HepG2 (cell line): ENCODE data around the gene SLC29A1. TPM values are rescaled to one million over a fixed set of nuclear protein-coding genes. Genes with fewer than 3 reads are reported as not detected.
A peak's percentile ranks its signal among the peaks of the same experiment; 100 is the strongest.

Source experiments
- ARID2 ChIP-seq: sonication (generic); formaldehyde crosslinking; IDR thresholded peaks from 2 replicates; pipeline ENCODE4 v1.8.1; 2022; ENCODE audit warnings: mild to moderate bottlenecking, missing genetic modification reagents, borderline replicate concordance
- CC2D1A ChIP-seq: sonication (generic); formaldehyde crosslinking; IDR thresholded peaks from 2 replicates; pipeline ENCODE4 v1.8.1; 2023; ENCODE audit warnings: mild to moderate bottlenecking, missing genetic modification reagents
- CENPX ChIP-seq: sonication (generic); formaldehyde crosslinking; IDR thresholded peaks from 2 replicates; pipeline ENCODE4 v1.9.0; 2021; ENCODE audit warnings: mild to moderate bottlenecking, missing genetic modification reagents, moderate library complexity
- JUNB ChIP-seq: sonication (generic); formaldehyde crosslinking; IDR thresholded peaks from 2 replicates; pipeline ENCODE4 v1.8.0; 2022; ENCODE audit warnings: missing genetic modification reagents, mild to moderate bottlenecking, borderline replicate concordance
- MEIS1 ChIP-seq: sonication (generic); formaldehyde crosslinking; IDR thresholded peaks from 2 replicates; pipeline ENCODE4 v1.9.0; 2021; ENCODE audit warnings: mild to moderate bottlenecking, missing genetic modification reagents, moderate library complexity, borderline replicate concordance
- POLR2AphosphoS5 ChIP-seq: IDR thresholded peaks from 2 replicates; pipeline ENCODE4 v1.6.1; 2012; ENCODE audit warnings: low read depth, low read length
- REXO4 ChIP-seq: sonication (generic); formaldehyde crosslinking; IDR thresholded peaks from 2 replicates; pipeline ENCODE4 v1.8.0; 2022; ENCODE audit warnings: missing genetic modification reagents, mild to moderate bottlenecking, borderline replicate concordance
- STAT5B ChIP-seq: sonication (generic); formaldehyde crosslinking; IDR thresholded peaks from 2 replicates; pipeline ENCODE4 v1.4.0; 2020; ENCODE audit warnings: missing genetic modification reagents
- TBX2 ChIP-seq: sonication (generic); formaldehyde crosslinking; IDR thresholded peaks from 2 replicates; pipeline ENCODE4 v1.5.0; 2020; ENCODE audit warnings: missing genetic modification reagents, mild to moderate bottlenecking, borderline replicate concordance
- THAP11 ChIP-seq: IDR thresholded peaks from 2 replicates; pipeline ENCODE4 v1.6.1; 2016; ENCODE audit warnings: missing biosample characterization, missing genetic modification reagents
- WIZ ChIP-seq: sonication (generic); formaldehyde crosslinking; IDR thresholded peaks from 2 replicates; pipeline ENCODE4 v1.5.1; 2020; ENCODE audit warnings: mild to moderate bottlenecking, missing genetic modification reagents
- ZBTB3 ChIP-seq: sonication (generic); formaldehyde crosslinking; IDR thresholded peaks from 2 replicates; pipeline ENCODE4 v1.4.0; 2020; ENCODE audit warnings: low read depth, mild to moderate bottlenecking, moderate library complexity, missing genetic modification reagents, borderline replicate concordance
- ZFP1 ChIP-seq: IDR thresholded peaks from 2 replicates; pipeline ENCODE4 v1.6.1; 2016
- ZNF136 ChIP-seq: sonication (generic); formaldehyde crosslinking; IDR thresholded peaks from 2 replicates; pipeline ENCODE4 v1.8.1; 2022; ENCODE audit warnings: low read depth, mild to moderate bottlenecking, moderate library complexity, missing genetic modification reagents
- ZNF143 ChIP-seq: sonication (generic); formaldehyde crosslinking; IDR thresholded peaks from 2 replicates; pipeline ENCODE4 v1.4.0; 2020; ENCODE audit warnings: missing genetic modification reagents
- ZNF225 ChIP-seq: sonication (generic); formaldehyde crosslinking; IDR thresholded peaks from 2 replicates; pipeline ENCODE4 v1.4.0; 2020; ENCODE audit warnings: mild to moderate bottlenecking, missing genetic modification reagents
- ZNF530 ChIP-seq: sonication (generic); formaldehyde crosslinking; IDR thresholded peaks from 2 replicates; pipeline ENCODE4 v1.5.0; 2020; ENCODE audit warnings: low read depth, mild to moderate bottlenecking, missing genetic modification reagents
- ZNF674 ChIP-seq: sonication (generic); formaldehyde crosslinking; IDR thresholded peaks from 2 replicates; pipeline ENCODE4 v1.5.0; 2020; ENCODE audit warnings: low read depth, mild to moderate bottlenecking, missing genetic modification reagents
- ZNF768 ChIP-seq: sonication (generic); formaldehyde crosslinking; IDR thresholded peaks from 2 replicates; pipeline ENCODE4 v1.4.0; 2020; ENCODE audit warnings: missing genetic modification reagents
- ZNF790 ChIP-seq: sonication (generic); formaldehyde crosslinking; IDR thresholded peaks from 2 replicates; pipeline ENCODE4 v1.8.0; 2022; ENCODE audit warnings: missing genetic modification reagents, mild to moderate bottlenecking, borderline replicate concordance
- ZNF792 ChIP-seq: IDR thresholded peaks from 2 replicates; pipeline ENCODE4 v1.6.1; 2016
- polyA plus RNA-seq, 8 experiments: library from polyadenylated mRNA; depleted of rRNA in 3 of 8; stranded (reverse) in 7 of 8; unstranded in 1 of 8; fragments of >200 nt; fragmentation: Illumina TruSeq in 4 of 8; extraction: Trizol in 4 of 8; gene quantifications; 2 replicates each; pipeline versions ENCODE4 v1.2.1 to v1.2.3, GENCODE V29; 2011 to 2016; ENCODE audit warnings: low read depth in 4 of 8, missing spikeins in 1 of 8, mixed read lengths in 1 of 8; ENCODE audit not compliant: insufficient read depth in 1 of 8
- total RNA-seq, 5 experiments: library from RNA; depleted of rRNA; stranded (reverse); fragments of >200 nt; fragmentation: Illumina TruSeq; extraction: Trizol; gene quantifications; 2 replicates each; pipeline ENCODE4 v1.2.3, GENCODE V29; 2016; ENCODE audit warnings: low read depth in 1 of 5
- TF ChIP-seq, protein P1 (sequence below), 2 experiments: sonication (generic) in 1 of 2; formaldehyde crosslinking in 1 of 2; IDR thresholded peaks; 2 replicates each; pipeline versions ENCODE4 v1.4.0 to v1.6.1; 2016 to 2020; ENCODE audit warnings: borderline replicate concordance in 1 of 2, low read depth in 1 of 2, mild to moderate bottlenecking in 1 of 2, missing genetic modification reagents in 1 of 2
- TF ChIP-seq, protein P2 (sequence below): sonication (generic); formaldehyde crosslinking; conservative IDR thresholded peaks from 2 replicates; pipeline ENCODE4 v1.4.0; 2020; ENCODE audit warnings: mild to moderate bottlenecking, missing genetic modification reagents, moderate library complexity

Gene SLC29A1
- total and polyA plus RNA-seq, 2 of the 13 experiments (the other 11 are each of a cell fraction or from before 2014, with no cell fraction given): 43.2 to 106 TPM

DNA sequence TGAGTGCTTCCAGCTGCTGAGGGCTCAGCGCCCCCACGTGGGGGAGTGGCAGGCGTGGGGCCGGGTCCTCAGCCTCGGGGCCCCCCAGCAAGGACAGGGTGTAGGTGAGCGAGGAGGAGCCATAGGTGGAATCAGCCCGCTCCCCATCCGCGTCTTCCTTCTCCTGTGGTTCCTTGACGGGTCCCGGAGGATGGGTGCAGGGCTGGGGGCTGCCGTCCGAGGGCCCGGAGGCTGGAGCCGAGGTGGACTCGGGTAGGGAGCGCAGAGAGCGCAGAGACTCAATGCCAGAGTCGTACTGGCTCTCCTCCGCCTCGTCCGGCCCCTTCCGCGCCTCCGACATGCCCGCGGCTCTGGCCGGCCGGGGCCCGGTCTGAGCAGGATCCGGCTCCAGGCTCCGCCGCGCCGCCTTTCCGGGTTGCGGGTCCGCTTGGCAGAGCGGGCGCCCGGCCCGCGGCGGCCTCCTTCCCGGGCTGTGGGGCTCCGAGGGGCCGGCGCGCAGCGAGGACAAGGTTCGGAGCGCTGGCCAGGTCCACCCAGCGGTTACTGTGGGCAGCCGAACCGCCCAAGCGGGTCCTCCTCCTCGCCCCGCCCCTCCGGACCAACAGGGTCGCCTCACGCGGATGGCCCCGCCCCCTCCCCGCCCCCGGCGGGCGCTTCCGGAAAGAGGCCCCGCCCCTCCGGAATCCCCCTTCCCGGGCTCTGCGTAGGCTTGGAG lies 41.8 kb downstream of the SLC29A1 start, which contains the start of gene NFKBIE (continued):
- TF ChIP-seq ZNF530 (CRISPR knock-in tag): no peak
- peak; percentile 47; the same call in 1 of the 2 replicates for TF ChIP-seq THAP11
- no peak; the same call in 1 of the 2 replicates for TF ChIP-seq ARID2
- TF ChIP-seq ZNF792 (CRISPR knock-in tag): peak; percentile 23; the same call in 1 of the 2 replicates
- no peak; the same call in 1 of the 2 replicates for TF ChIP-seq REXO4 (CRISPR knock-in tag)
- TF ChIP-seq CENPX (CRISPR knock-in tag): no peak
- no peak for TF ChIP-seq JUNB
- TF ChIP-seq ZNF768 (CRISPR knock-in tag): peak; percentile 59; the same call in 1 of the 2 replicates
- TF ChIP-seq MEIS1 (CRISPR knock-in tag): peak; percentile 62; the same call in 1 of the 2 replicates
- TF ChIP-seq ZNF225: peak; percentile 53; the same call in 1 of the 2 replicates
- TF ChIP-seq ZNF143 (CRISPR knock-in tag): no peak
- no peak for TF ChIP-seq ZFP1 (CRISPR knock-in tag)
- TF ChIP-seq WIZ (CRISPR knock-in tag): no peak
- peak; percentile 88 for TF ChIP-seq POLR2AphosphoS5
- peak; percentile 52; the same call in 1 of the 2 replicates for TF ChIP-seq CC2D1A
- TF ChIP-seq, protein P1, sequence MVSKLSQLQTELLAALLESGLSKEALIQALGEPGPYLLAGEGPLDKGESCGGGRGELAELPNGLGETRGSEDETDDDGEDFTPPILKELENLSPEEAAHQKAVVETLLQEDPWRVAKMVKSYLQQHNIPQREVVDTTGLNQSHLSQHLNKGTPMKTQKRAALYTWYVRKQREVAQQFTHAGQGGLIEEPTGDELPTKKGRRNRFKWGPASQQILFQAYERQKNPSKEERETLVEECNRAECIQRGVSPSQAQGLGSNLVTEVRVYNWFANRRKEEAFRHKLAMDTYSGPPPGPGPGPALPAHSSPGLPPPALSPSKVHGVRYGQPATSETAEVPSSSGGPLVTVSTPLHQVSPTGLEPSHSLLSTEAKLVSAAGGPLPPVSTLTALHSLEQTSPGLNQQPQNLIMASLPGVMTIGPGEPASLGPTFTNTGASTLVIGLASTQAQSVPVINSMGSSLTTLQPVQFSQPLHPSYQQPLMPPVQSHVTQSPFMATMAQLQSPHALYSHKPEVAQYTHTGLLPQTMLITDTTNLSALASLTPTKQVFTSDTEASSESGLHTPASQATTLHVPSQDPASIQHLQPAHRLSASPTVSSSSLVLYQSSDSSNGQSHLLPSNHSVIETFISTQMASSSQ (IDR thresholded peaks at IDR 0.05; ENCODE audit: low read depth): no peak
- TF ChIP-seq, protein P1 (CRISPR knock-in tag; IDR thresholded peaks at IDR 0.05; ENCODE audit: borderline replicate concordance): peak; percentile 29; the same call in 1 of the 2 replicates
- no peak for TF ChIP-seq ZNF136 (CRISPR knock-in tag)
- no peak; the same call in 1 of the 2 replicates for TF ChIP-seq TBX2 (CRISPR knock-in tag)
- TF ChIP-seq STAT5B: no peak
- TF ChIP-seq ZNF790 (CRISPR knock-in tag): no peak; the same call in 1 of the 2 replicates
- no peak for TF ChIP-seq ZBTB3 (CRISPR knock-in tag)
- TF ChIP-seq, protein P2, sequence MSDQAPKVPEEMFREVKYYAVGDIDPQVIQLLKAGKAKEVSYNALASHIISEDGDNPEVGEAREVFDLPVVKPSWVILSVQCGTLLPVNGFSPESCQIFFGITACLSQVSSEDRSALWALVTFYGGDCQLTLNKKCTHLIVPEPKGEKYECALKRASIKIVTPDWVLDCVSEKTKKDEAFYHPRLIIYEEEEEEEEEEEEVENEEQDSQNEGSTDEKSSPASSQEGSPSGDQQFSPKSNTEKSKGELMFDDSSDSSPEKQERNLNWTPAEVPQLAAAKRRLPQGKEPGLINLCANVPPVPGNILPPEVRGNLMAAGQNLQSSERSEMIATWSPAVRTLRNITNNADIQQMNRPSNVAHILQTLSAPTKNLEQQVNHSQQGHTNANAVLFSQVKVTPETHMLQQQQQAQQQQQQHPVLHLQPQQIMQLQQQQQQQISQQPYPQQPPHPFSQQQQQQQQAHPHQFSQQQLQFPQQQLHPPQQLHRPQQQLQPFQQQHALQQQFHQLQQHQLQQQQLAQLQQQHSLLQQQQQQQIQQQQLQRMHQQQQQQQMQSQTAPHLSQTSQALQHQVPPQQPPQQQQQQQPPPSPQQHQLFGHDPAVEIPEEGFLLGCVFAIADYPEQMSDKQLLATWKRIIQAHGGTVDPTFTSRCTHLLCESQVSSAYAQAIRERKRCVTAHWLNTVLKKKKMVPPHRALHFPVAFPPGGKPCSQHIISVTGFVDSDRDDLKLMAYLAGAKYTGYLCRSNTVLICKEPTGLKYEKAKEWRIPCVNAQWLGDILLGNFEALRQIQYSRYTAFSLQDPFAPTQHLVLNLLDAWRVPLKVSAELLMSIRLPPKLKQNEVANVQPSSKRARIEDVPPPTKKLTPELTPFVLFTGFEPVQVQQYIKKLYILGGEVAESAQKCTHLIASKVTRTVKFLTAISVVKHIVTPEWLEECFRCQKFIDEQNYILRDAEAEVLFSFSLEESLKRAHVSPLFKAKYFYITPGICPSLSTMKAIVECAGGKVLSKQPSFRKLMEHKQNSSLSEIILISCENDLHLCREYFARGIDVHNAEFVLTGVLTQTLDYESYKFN: peak; percentile 61
- no peak for TF ChIP-seq ZNF674 (CRISPR knock-in tag)
